GM21447 (cell line): ENCODE measurements around the gene CACNG1.
"Not testable (repeated sequence)": the region's sequence is repeated elsewhere in the genome, so short reads cannot be mapped to it uniquely, and the experiment has no call there.

Source experiments
- ATAC-seq: cut with Tn5 transposase; IDR thresholded peaks from one replicate; pipeline ENCODE4 v1.9.1; 2021; ENCODE audit not compliant: unreplicated experiment

The CACNG1 gene

GRCh38 chr17:67025216-67025792 lies 19.1 kb upstream of the CACNG1 start:
- ATAC-seq, result no peak

GRCh38 chr17:67026341-67026740 lies 18.0 kb upstream of the CACNG1 start:
- no peak for ATAC-seq

GRCh38 chr17:67027031-67027628 lies 17.2 kb upstream of the CACNG1 start:
- ATAC-seq, result no peak

GRCh38 chr17:67030641-67031040 lies 13.7 kb upstream of the CACNG1 start:
- ATAC-seq, result no peak

- no peak for ATAC-seq
Observed at GRCh38 chr17:67032382-67032781, 12.0 kb upstream of the CACNG1 start.

- no peak for ATAC-seq
Observed at GRCh38 chr17:67032985-67033384, 11.4 kb upstream of the CACNG1 start.

GRCh38 chr17:67033613-67034012 lies 10.7 kb upstream of the CACNG1 start:
- no peak for ATAC-seq

GRCh38 chr17:67035131-67036083 lies 8.9 kb upstream of the CACNG1 start:
- peak; percentile 93 for ATAC-seq

GRCh38 chr17:67038861-67039365 lies 5.4 kb upstream of the CACNG1 start:
- no peak for ATAC-seq

GRCh38 chr17:67040652-67041051 lies 3.7 kb upstream of the CACNG1 start:
- ATAC-seq, result no peak

- not testable (repeated sequence) for ATAC-seq
Observed at GRCh38 chr17:67041119-67041518, 3.2 kb upstream of the CACNG1 start.

- ATAC-seq, result no peak
Observed at GRCh38 chr17:67041531-67041930, 2.8 kb upstream of the CACNG1 start.

- no peak for ATAC-seq
Observed at GRCh38 chr17:67041941-67042899, 2.1 kb upstream of the CACNG1 start.

- no peak for ATAC-seq
Observed at GRCh38 chr17:67043283-67043682, 1.1 kb upstream of the CACNG1 start.

- ATAC-seq, result no peak
Observed at GRCh38 chr17:67044940-67045339, 586 bp downstream of the CACNG1 start.

- ATAC-seq, result no peak
Observed at GRCh38 chr17:67046398-67046797, 2.0 kb downstream of the CACNG1 start.

GRCh38 chr17:67047382-67047781 lies 3.0 kb downstream of the CACNG1 start:
- no peak for ATAC-seq

GRCh38 chr17:67049025-67049739 lies 4.8 kb downstream of the CACNG1 start:
- ATAC-seq, result no peak

- no peak for ATAC-seq
Observed at GRCh38 chr17:67050066-67050465, 5.7 kb downstream of the CACNG1 start.
